Measurements from ENCODE around the gene CYP46A1. TPM values are rescaled to one million over a fixed set of nuclear protein-coding genes. Genes with fewer than 3 reads are reported as not detected.

Gene CYP46A1
- polyA plus RNA-seq, 3 donors = 1.7 to 5.2 (median 4.1) TPM

DNA sequence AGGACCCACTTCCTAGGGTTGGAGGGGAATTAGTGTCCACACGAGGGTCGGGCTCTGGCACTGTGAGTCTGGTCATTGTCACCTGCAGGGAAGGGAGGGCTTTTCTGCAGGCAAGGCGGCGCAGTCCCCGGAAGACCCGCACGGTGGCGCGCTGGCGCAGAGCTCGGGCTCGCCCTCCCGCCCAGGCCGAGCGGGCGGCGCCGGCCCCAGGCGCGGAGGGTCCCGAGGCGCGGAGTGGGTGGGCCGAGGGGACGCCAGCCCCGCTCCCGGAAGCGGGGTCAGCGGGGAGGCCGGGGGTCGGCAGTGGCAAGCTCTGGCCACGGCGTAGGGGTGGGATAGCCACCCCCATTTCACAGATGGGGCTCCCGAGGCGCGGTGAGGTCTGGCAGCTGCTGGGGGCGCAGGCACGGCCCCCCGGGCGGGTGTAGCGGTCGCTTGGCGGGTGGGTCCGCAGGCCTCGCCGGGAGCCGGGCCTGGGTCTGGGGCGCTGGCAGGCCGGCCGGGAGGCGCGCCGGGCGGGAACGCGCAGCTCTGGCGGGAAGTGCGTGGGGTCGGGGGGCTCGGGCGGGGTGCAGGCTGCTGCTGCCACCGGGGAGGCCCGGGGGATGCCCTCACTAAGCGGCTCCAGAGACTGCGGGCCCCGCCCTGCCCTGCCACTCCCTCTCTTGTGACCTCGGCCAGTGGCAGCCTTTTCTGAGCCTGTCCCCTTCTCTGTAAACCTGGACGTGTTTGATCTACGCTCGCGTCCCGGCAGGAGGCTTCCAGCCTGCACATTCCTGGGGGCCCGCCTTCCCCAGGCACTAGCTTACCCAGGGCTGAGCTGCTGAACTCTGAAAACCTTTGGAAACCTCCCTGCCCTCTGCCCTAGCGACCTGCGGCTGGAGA lies 46.1 kb downstream of the CYP46A1 start:
- no peak for DNase-seq

DNA sequence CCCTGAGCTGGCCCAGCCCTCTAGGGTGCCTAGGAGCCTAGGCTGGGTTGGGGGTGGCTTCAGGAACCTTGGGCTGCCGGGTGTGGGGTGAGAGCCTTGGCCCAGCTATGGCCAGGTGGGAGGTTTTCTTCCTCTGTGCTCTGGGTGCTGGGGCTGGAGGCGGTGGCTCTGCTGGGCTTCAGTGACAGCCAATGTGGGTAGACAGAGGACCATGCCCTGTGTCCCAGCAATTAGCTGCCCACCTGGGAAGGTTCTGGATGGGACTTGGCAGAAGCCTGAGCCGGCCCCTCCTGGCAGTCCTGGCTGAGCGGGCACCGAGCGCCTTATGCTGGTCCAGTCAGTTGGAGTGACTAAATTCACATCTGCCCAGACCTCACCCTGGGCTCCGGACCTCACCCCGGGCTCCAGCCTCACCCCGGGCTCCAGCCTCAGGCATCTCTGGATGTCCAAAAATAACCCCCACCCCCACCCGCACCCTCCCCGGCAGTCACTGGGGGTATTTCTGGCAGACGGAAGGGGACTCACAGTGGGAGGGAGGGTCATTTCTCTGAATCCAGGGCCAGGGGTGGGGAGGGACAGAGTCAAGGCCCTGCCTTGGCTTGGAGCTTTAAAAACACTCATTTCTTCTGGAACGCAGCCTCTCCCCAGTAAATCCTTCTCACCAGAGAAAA lies 46.9 kb downstream of the CYP46A1 start:
- no peak for DNase-seq

DNA sequence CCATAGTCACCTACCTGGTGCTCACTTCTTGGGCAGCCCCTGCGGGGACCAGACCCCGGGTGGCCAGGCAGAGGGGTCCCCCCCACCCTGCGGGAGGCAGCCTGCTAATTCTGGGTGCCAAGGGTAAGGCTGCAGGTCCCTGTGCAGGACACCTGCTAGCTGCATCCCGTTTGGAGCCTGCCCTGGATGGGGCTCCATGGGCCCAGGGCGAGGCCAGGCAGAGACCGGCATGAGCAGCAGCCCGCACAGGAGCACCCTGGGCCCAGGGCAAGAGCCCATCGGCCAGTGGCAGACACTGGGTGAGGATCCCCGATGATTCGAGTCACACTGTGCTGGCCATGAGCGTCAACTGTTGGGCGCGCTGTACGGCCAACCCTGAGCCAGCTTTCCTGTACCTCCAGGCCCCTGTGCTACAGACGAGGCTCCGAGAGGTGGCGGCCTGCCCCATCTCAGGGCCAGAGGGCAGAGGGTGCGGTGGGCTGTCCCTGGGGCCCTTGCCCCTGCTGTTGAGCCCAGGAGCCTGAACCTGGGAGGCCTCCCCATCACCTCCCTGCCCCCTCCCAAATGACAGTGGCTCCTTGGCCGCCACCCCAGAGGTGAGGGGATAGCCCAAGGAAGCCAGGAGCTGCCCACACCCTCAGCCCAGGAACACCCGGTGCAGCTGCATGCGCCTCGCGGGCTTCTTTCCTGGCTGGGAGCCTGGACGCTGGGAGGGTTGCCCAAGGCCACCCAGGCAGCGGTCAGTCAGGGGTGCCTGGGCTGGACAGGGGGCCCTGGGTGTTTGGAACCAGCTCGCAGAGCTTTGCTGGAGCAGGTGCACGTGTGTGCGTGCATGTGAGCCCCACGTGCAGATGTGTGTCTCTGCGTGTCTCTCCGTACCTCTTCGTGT lies 47.7 kb downstream of the CYP46A1 start:
- DNase-seq = no peak

DNA sequence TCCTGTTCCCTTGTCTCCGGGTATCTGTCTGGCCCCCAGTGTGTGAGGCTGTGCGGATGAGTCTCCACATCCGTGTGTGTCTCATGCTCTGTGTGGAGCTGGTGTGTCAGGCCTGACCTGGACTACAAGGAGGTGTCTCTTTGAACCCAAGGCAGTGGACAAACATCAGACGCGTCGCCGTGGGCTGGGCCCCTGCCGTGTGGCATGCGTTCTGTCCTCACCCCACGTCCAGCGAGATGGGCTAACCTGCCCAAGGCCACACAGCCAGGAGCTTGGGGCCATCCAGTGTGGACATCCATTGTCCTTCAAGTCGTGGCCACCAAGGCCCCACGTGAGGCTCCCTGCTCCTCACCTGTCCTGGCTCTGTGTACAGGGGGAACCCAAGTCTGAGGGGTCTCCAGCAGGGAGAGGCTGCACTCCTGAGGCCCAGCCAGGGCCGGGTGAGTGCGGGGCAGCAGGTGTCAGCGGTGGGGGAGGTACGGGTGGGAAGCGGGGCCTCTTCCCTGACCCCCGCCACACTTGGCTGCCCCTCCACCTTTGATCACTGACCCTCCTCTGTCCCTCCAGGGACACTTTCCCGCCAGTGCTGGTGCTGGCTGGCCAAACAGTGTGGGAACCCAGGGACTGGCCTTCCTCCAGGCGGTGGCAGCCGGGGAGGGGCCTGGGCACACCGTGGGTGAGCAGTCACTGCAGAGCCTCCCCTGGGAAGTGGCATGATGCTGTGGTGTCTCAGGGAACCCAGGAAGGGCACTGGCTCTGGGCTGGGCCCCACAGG lies 48.5 kb downstream of the CYP46A1 start:
- DNase-seq = no peak

GRCh38 chr14:99733211-99733539 lies 49.1 kb downstream of the CYP46A1 start:
- no peak for DNase-seq

DNA sequence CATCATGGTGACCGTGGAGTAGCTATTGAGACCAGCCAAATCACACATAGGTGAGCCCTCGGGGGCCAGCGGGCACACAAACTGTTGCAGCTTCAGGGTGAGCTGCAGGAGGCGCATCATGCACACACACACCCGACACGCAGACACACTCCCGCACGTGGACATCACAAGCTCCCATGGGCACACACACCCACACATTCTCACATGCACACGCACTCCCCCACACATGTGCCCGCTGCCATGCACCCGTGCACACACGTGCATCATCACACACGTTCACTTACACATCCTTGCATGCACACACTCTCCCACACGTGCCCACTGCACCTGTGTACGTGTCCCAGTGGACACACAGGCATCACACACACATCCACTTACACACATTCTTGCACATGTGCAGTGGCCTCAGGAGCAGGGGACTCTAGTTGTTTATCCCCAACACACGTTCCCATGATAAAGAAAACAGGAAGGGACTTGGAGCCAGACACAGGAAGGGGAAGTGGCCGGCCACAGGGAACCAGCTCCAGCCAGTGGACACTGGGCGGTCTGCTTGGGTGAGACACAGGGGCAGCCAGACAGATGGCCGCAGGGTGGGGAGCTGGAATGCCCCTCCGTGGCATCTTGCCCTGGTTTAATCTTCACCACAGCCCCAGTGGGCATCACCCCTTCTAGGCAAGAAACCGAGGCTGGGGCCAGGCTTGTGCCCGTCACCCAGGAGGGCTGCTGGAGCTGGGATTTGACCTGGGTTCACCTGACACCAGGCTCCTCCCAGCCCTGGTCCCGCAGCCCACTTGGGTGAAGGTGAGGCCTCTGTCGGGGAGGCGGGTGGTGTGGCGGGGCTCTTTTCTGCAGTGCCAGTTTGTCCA lies 49.7 kb downstream of the CYP46A1 start:
- DNase-seq = no peak

- no peak for DNase-seq
These were observed 50.4 kb downstream of the CYP46A1 start for GRCh38 chr14:99734406-99735051.

DNA sequence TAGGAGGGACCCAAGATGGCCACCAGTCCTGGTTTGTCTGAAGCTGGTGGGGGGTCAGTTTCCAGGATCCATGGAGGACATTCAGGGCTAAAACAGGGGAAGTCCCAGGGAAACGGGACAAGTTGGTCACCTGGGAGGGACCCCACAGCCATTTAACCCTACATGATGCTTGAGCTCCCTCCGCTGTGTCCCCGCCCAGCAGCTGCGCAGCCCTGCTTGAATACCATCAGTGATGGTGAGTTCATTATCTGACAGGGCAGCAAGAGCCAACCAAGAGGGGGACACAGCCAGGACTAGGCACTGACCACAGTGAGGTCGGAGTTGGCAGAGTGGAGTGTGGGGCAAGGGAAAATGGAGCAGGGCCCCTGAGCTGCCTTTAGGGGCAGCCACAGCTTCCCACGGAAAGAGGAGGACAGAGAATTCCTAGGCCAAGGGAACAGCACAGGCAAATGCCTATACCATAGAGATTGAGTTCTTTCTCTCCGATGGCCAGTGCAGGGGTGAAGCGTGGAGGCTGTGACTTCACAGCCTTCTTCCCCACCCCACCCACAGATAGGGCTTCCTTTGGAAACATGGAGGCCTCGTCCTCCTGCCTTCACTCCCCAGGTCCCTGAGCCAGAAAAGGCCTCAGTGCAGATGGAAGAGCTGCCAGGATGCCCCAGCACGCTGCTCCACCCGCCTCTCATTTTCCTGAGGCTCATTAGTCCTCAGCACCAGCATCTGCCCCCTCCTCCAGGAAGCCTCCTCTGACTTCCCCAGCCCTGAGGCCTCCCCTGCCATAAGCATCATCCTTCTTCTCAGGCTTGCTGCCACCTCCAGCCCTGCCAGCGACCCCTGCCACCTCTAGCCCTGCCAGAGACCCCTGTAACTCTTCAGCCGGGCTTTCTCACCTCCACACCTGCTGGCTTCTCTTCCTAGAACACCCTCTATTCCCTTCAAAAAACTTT lies 51.4 kb downstream of the CYP46A1 start:
- DNase-seq = no peak

DNA sequence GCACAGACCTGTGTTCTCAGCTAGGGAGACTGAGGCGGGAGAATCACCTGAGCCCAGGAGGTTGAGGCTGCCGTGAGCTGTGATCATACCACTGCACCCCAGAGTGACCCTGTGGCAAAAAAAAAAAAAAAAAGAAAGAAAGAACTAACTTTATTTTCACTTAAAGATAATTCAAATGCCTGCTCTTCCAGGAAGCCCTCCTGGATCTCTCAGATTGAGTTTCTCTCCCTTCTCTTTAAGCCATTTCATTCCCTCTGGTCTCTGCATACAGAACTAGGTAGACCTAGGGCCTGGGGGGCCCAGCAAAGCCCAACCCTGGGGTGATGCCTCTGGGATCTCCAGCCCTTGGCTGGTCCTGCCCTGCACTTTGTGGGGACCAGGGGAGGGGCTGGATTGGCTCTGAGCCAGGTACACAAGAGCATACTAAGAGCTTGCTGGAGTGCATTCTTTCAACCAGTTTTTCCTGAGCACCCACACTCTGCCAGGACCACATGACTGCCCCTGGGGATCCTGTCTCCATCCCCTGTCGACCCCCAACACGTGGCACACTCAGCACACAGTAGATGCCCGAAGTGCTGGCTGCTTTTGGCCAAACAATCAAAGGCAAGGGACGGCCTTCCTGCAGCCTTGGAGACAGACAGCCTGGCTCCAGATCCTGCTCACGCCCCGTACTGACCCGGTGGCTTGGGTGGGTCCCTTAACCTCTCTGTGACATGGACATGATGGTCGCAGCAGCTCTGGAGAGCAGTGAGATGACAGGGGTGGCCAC lies 52.7 kb downstream of the CYP46A1 start:
- DNase-seq = no peak

DNA sequence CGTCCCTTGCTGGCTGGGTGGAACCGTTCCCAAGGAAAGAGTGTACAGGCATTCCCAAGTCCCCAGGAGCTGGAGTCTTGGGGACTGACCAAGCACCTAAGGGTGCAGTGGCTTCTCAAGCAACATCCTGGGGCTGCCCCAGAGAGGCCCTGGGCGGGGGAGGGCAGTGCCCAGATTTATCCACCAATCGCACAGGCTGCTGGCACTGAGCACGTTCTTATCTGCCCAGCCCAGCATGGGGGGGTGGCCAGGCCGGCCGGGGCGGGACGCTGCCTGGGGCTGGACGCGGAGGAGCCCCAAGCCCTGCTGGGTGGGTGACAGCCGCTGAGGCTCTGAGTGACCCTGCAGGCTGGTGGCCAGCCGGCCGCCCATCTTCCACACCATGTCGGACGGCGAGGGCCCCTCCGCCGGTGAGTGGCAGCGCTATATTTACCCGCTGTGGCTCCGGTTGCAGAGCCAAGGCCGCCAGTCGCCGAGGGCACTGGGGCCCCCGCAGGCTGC lies 53.4 kb downstream of the CYP46A1 start:
- DNase-seq = no peak

GRCh38 chr14:99737956-99738667 lies 54.0 kb downstream of the CYP46A1 start:
- no peak for DNase-seq

DNA sequence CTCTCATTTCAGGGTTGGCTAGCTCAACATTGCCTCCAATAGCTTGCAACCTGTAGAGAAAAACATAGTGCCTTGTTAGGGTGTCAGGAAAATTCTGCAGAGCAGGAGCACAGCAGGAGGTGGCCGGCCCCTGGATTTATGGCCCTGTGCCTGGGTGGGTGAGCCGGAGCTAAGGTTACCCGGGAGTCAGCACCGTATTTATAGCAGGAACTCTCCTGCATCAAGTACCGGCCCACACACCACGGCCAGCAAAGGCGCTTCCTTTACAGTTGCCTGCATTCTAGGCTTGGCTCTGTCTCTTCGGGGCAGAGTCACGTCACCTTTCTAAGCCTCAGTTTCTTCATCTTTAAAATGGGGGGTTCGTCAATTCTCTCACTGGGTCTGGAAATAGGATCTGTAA lies 56.3 kb downstream of the CYP46A1 start:
- no peak for DNase-seq

GRCh38 chr14:99741227-99741976 lies 57.3 kb downstream of the CYP46A1 start:
- no peak for DNase-seq

GRCh38 chr14:99742074-99742473 lies 58.0 kb downstream of the CYP46A1 start:
- no peak for DNase-seq

- no peak for DNase-seq
These were observed 58.7 kb downstream of the CYP46A1 start for GRCh38 chr14:99742509-99743487.
